Gastroesophageal sphincter (tissue), 4 donors: ENCODE data around the gene PPP2R3A. TPM values are rescaled to one million over a fixed set of nuclear protein-coding genes. Genes with fewer than 3 reads are reported as not detected.
"Not testable (repeated sequence)": the region's sequence is repeated elsewhere in the genome, so short reads cannot be mapped to it uniquely, and the experiment has no call there.

Experiments
- ATAC-seq: fragments of 150-250 bp; one replicate; pipeline ENCODE4 v1.9.1; 2016; ENCODE audit warnings: mild to moderate bottlenecking, moderate library complexity
- H3K27ac ChIP-seq, 4 donors: fragments of 200-600 bp; sonication (generic) in 3 of 4; 1 replicate in 3 of 4; 2 replicates in 1 of 4; pipeline ENCODE4 v1.5.1; 2016 to 2019
- H3K27me3 ChIP-seq: fragments of 200-600 bp; sonication (generic); one replicate; pipeline ENCODE4 v1.5.1; 2019
- H3K36me3 ChIP-seq, 2 donors: fragments of 200-600 bp; sonication (generic); one replicate each; pipeline ENCODE4 v1.5.1; 2019; ENCODE audit warnings: control low read depth in 1 of 2
- H3K4me1 ChIP-seq, 3 donors: fragments of 200-600 bp; sonication (generic); 1 replicate in 2 of 3; 2 replicates in 1 of 3; pipeline ENCODE4 v1.5.1; 2016 to 2019; ENCODE audit warnings: control low read depth in 2 of 3
- H3K4me3 ChIP-seq, 2 donors: fragments of 200-600 bp; sonication (generic); one replicate each; pipeline ENCODE4 v1.5.1; 2019; ENCODE audit warnings: mild to moderate bottlenecking in 1 of 2, moderate library complexity in 1 of 2
- H3K9me3 ChIP-seq, 3 donors: fragments of 200-600 bp; sonication (generic); one replicate each; pipeline ENCODE4 v1.5.1; 2017 to 2019; ENCODE audit warnings: control low read depth in 2 of 3
- CTCF ChIP-seq, 4 experiments: fragments of 200-600 bp in 2 of 4; fragments of 450-650 bp in 2 of 4; sonication (generic) in 1 of 4; IDR thresholded peaks; one replicate each; pipeline ENCODE4 v1.5.1; 2017 to 2019; ENCODE audit warnings: antibody characterized with exemption in 4 of 4, mild to moderate bottlenecking in 2 of 4, moderate library complexity in 2 of 4
- EP300 ChIP-seq: sonication (generic); formaldehyde crosslinking; IDR thresholded peaks from one replicate; pipeline ENCODE4 v1.6.1; 2017; ENCODE audit warnings: antibody characterized with exemption, mild to moderate bottlenecking
- POLR2A ChIP-seq, 2 donors: fragments of 450-650 bp; IDR thresholded peaks; one replicate each; pipeline ENCODE4 v1.6.1; 2017; ENCODE audit warnings: antibody characterized with exemption in 2 of 2, mild to moderate bottlenecking in 2 of 2, moderate library complexity in 1 of 2
- POLR2AphosphoS5 ChIP-seq: sonication (generic); formaldehyde crosslinking; IDR thresholded peaks from one replicate; pipeline ENCODE4 v1.6.1; 2017; ENCODE audit warnings: antibody characterized with exemption
- WGBS, 2 donors: methylation state at CpG; one replicate each; pipeline ENCODE4 v1.1.5; 2018; ENCODE audit warnings: low coverage in 1 of 2; 5-methylcytosine and 5-hydroxymethylcytosine counted together
- total RNA-seq, 4 donors: library from RNA; depleted of rRNA; stranded (reverse); fragments of >200 nt; gene quantifications; one replicate each; pipeline ENCODE4 v1.1.0, GENCODE V29; 2016

Gene PPP2R3A
- total RNA-seq, 4 donors from 2014 or later = 22.5 to 31.8 (median 27.8) TPM

GRCh38 chr3:136120373-136121348 lies 155.1 kb downstream of the PPP2R3A start:
- Histone ChIP-seq H3K27ac (no peak overlapping the region), H3K4me1 (no peaks in the 10 kb centered on the region), H3K9me3 (no peaks in the 10 kb centered on the region), H3K36me3 (peaks cover 0 to 10% of the 10 kb centered on the region in 2 donors), H3K4me3 (no peak overlapping the region), H3K27me3 (no peaks in the 10 kb centered on the region)
- WGBS, 2 donors = 86 to 100% methylated on average over 2 to 8 of the region's 8 CpGs
- no peak for ATAC-seq
- TF ChIP-seq POLR2A (IDR thresholded peaks at IDR 0.05) (no peak), CTCF (IDR thresholded peaks at IDR 0.05) (no peak), EP300 (no peak), POLR2AphosphoS5 (no peak)

- Histone ChIP-seq H3K9me3 (no peaks in the 10 kb centered on the region), H3K27me3 (no peaks in the 10 kb centered on the region), H3K4me1 (no peaks in the 10 kb centered on the region), H3K4me3 (no peak overlapping the region), H3K27ac (no peak overlapping the region), H3K36me3 (peaks cover 0 to 22% of the 10 kb centered on the region in 2 donors)
- ATAC-seq = no peak
- TF ChIP-seq POLR2A (IDR thresholded peaks at IDR 0.05) = no peak
- no peak for TF ChIP-seq POLR2AphosphoS5
- no peak for TF ChIP-seq CTCF (IDR thresholded peaks at IDR 0.05)
- no peak for TF ChIP-seq EP300
- 82 to 94% methylated on average over 4 of the region's 4 CpGs for WGBS, 2 donors
Measured at GRCh38 chr3:136122006-136122405, 156.5 kb downstream of the PPP2R3A start.

- H3K4me3 ChIP-seq, H3K27me3 ChIP-seq, H3K36me3 ChIP-seq, H3K27ac ChIP-seq, ATAC-seq, H3K4me1 ChIP-seq, H3K9me3 ChIP-seq: not testable (repeated sequence)
- WGBS, 2 donors = 100% methylated on average over 1 to 3 of the region's 3 CpGs
Measured at GRCh38 chr3:136131647-136132046, 166.1 kb downstream of the PPP2R3A start.

- Histone ChIP-seq H3K27me3 (no peaks in the 10 kb centered on the region), H3K4me3 (no peak overlapping the region), H3K4me1 (no peaks in the 10 kb centered on the region), H3K9me3 (no peaks in the 10 kb centered on the region), H3K27ac (no peak overlapping the region), H3K36me3 (no peaks in the 10 kb centered on the region)
- no peak for ATAC-seq
- 91 to 94% methylated on average over 1 of the region's 1 CpG for WGBS, 2 donors
- TF ChIP-seq CTCF (IDR thresholded peaks at IDR 0.05) (no peak), POLR2AphosphoS5 (no peak), POLR2A (IDR thresholded peaks at IDR 0.05) (no peak), EP300 (no peak)
Measured at GRCh38 chr3:136134091-136134490, 168.6 kb downstream of the PPP2R3A start.

DNA sequence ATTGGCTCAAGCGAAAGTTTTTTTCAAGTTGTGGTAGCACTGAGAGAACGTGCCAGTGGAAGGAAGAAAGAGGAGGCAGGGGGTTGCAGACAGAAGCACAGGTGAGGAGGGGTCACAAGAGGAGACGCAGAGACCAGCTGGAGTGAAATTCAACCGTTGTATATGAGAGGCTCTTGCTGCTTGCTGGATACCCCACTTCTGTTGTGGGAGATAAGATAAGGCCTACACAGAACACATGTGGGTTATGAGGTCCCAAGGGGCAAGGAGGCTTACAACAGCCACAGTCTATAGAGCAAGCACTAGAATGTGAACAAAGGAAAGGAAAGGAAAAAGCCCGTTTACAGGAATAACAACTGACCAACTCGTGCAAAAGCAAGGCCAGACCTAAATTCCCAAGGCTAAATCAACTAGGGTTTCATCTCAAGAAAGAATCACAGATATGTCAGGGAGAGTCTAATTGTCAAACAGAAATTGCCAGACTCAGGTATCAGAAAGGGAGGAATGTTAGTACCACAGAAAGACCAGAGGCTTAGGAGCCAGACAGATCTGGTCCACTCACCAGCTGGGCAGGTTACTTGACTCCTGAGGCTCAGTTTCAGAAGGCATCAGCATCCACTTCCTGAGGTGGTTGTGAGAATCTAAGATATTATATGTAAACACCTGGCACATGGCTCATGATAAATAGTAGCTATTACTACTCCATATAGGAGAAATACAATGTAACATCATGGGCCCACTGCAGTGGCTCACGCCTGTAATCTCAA lies 169.7 kb downstream of the PPP2R3A start:
- 53 to 85% methylated on average over 4 to 6 of the region's 7 CpGs for WGBS, 2 donors
- Histone ChIP-seq H3K27ac (no peak overlapping the region), H3K4me1 (no peaks in the 10 kb centered on the region), H3K27me3 (no peaks in the 10 kb centered on the region), H3K4me3 (no peak overlapping the region), H3K36me3 (no peaks in the 10 kb centered on the region), H3K9me3 (no peaks in the 10 kb centered on the region)
- no peak for TF ChIP-seq POLR2AphosphoS5
- TF ChIP-seq CTCF (IDR thresholded peaks at IDR 0.05) = no peak
- no peak for TF ChIP-seq POLR2A (IDR thresholded peaks at IDR 0.05)
- TF ChIP-seq EP300 = no peak
- ATAC-seq = no peak
